Stimulated activated CD4-positive, alpha-beta T cell treated with anti-CD3 and anti-CD28 coated beads, Interleukin-4, amount 100 ng/mL, for 4 hours (primary cell): ENCODE measurements around the gene SNRK.

Experiments
- DNase-seq, 2 experiments: peaks; one replicate each; pipeline ENCODE4 v3.0.0-alpha.2; 2020

Gene SNRK

GRCh38 chr3:43279082-43279481 is 7.3 kb upstream of the SNRK start:
- DNase-seq: no peak

- DNase-seq: no peak
Observed at GRCh38 chr3:43279532-43279931, 6.8 kb upstream of the SNRK start.

GRCh38 chr3:43281020-43281419 is 5.3 kb upstream of the SNRK start:
- DNase-seq: no peak

GRCh38 chr3:43284171-43284570 is 2.2 kb upstream of the SNRK start:
- no peak for DNase-seq

GRCh38 chr3:43285644-43286043 is 696 bp upstream of the SNRK start:
- no peak for DNase-seq

GRCh38 chr3:43286841-43287499 is 630 bp downstream of the SNRK start:
- DNase-seq: no peak

- DNase-seq: no peak
Observed at GRCh38 chr3:43287500-43287873, 1.1 kb downstream of the SNRK start.

GRCh38 chr3:43288366-43288765 is 2.0 kb downstream of the SNRK start:
- no peak for DNase-seq

- no peak for DNase-seq
Observed at GRCh38 chr3:43288850-43289249, 2.5 kb downstream of the SNRK start.

- DNase-seq: no peak
Observed at GRCh38 chr3:43289401-43289800, 3.1 kb downstream of the SNRK start.

GRCh38 chr3:43289841-43290470 is 3.6 kb downstream of the SNRK start:
- no peak for DNase-seq

GRCh38 chr3:43290956-43291355 is 4.6 kb downstream of the SNRK start:
- DNase-seq: no peak

- no peak for DNase-seq
Observed at GRCh38 chr3:43291546-43291945, 5.2 kb downstream of the SNRK start.

GRCh38 chr3:43294975-43295374 is 8.6 kb downstream of the SNRK start:
- no peak for DNase-seq

- peak; percentile 19 to 70 for DNase-seq
Observed at GRCh38 chr3:43296565-43296964, 10.2 kb downstream of the SNRK start.

GRCh38 chr3:43298292-43298691 is 12.0 kb downstream of the SNRK start:
- no peak for DNase-seq

GRCh38 chr3:43298761-43299160 is 12.4 kb downstream of the SNRK start:
- no peak for DNase-seq

GRCh38 chr3:43302116-43302880 is 16.0 kb downstream of the SNRK start:
- DNase-seq: no peak

GRCh38 chr3:43304126-43304525 is 17.8 kb downstream of the SNRK start:
- no peak for DNase-seq

GRCh38 chr3:43307226-43307625 is 20.9 kb downstream of the SNRK start:
- DNase-seq: no peak

GRCh38 chr3:43307649-43308048 is 21.3 kb downstream of the SNRK start:
- no peak for DNase-seq

GRCh38 chr3:43309372-43310305 is 23.3 kb downstream of the SNRK start:
- DNase-seq: no peak
